Naive thymus-derived CD4-positive, alpha-beta T cell (primary cell): ENCODE results near the gene HOXC11. TPM values are rescaled to one million over a fixed set of nuclear protein-coding genes. Genes with fewer than 3 reads are reported as not detected.
A peak's percentile ranks its signal among the peaks of the same experiment; 100 is the strongest.

Source experiments
- ATAC-seq: fragments of 150-1000 bp; cut with Tn5 transposase; 2 replicates; pipeline ENCODE4 v1.10.0; 2021; ENCODE audit warnings: mild to moderate bottlenecking, moderate library complexity
- CTCF ChIA-PET: fragments of 350-600 bp; sonication (Branson Sonifier 250); formaldehyde crosslinking; loops from one replicate; lab custom pipeline; 2021; ENCODE audit warnings: antibody characterized with exemption; lab: Charles Lee
- POLR2A ChIA-PET: fragments of 350-600 bp; sonication (Branson Sonifier 250); formaldehyde crosslinking; loops from one replicate; lab custom pipeline; 2021; ENCODE audit warnings: antibody characterized with exemption, inconsistent platforms; lab: Charles Lee
- DNase-seq, 9 donors: peaks; one replicate each; pipeline versions ENCODE4 v3.0.0 to v3.0.0-alpha.2; 2020 to 2022; ENCODE audit warnings: mixed read lengths in 1 of 9
- H3K27ac ChIP-seq: one replicate; pipeline ENCODE4 v1.7.0; 2013; ENCODE audit warnings: mild to moderate bottlenecking, low read depth, low read length, moderate library complexity
- H3K27me3 ChIP-seq, 2 donors: one replicate each; pipeline ENCODE4 v1.7.0; 2013; ENCODE audit warnings: low read length in 2 of 2, mild to moderate bottlenecking in 2 of 2, moderate library complexity in 2 of 2; ENCODE audit not compliant: control insufficient read depth in 2 of 2, insufficient read depth in 2 of 2
- H3K36me3 ChIP-seq, 3 experiments: 1 replicate in 2 of 3; 2 replicates in 1 of 3; pipeline ENCODE4 v1.7.0; 2013; ENCODE audit warnings: low read length in 3 of 3, mild to moderate bottlenecking in 3 of 3, moderate library complexity in 1 of 3; ENCODE audit not compliant: insufficient read depth in 3 of 3, control insufficient read depth in 2 of 3
- H3K4me1 ChIP-seq, 2 donors: one replicate each; pipeline ENCODE4 v1.7.0; 2013; ENCODE audit warnings: low read length in 2 of 2, mild to moderate bottlenecking in 2 of 2, moderate library complexity in 1 of 2; ENCODE audit not compliant: control insufficient read depth in 2 of 2, insufficient read depth in 2 of 2
- H3K4me3 ChIP-seq: 2 replicates; pipeline ENCODE4 v1.7.0; 2013; ENCODE audit warnings: mild to moderate bottlenecking, low read length
- H3K9me3 ChIP-seq, 3 experiments: 1 replicate in 2 of 3; 2 replicates in 1 of 3; pipeline ENCODE4 v1.7.0; 2013; ENCODE audit warnings: low read length in 3 of 3; ENCODE audit not compliant: control insufficient read depth in 2 of 3
- H3K27ac Mint-ChIP-seq, 9 donors: one replicate each; pipeline ENCODE4 v1.8.0; 2020 to 2022; ENCODE audit warnings: mixed read lengths in 9 of 9, mild to moderate bottlenecking in 8 of 9, moderate library complexity in 5 of 9, inconsistent platforms in 2 of 9
- H3K27me3 Mint-ChIP-seq, 5 donors: one replicate each; pipeline ENCODE4 v1.8.0; 2021 to 2022; ENCODE audit warnings: mixed read lengths in 5 of 5, mild to moderate bottlenecking in 1 of 5
- H3K36me3 Mint-ChIP-seq, 5 donors: one replicate each; pipeline ENCODE4 v1.8.0; 2020 to 2022; ENCODE audit warnings: mixed read lengths in 5 of 5, mild to moderate bottlenecking in 3 of 5, inconsistent platforms in 1 of 5
- H3K4me1 Mint-ChIP-seq, 7 donors: one replicate each; pipeline ENCODE4 v1.8.0; 2020 to 2022; ENCODE audit warnings: mixed read lengths in 7 of 7, mild to moderate bottlenecking in 3 of 7, inconsistent platforms in 1 of 7
- H3K4me3 Mint-ChIP-seq, 10 donors: one replicate each; pipeline ENCODE4 v1.8.0; 2020 to 2022; ENCODE audit warnings: mild to moderate bottlenecking in 10 of 10, mixed read lengths in 10 of 10, moderate library complexity in 6 of 10, inconsistent platforms in 2 of 10
- H3K9me3 Mint-ChIP-seq, 11 donors: one replicate each; pipeline ENCODE4 v1.8.0; 2020 to 2022; ENCODE audit warnings: mixed read lengths in 11 of 11, mild to moderate bottlenecking in 4 of 11, inconsistent platforms in 1 of 11, moderate library complexity in 1 of 11
- intact Hi-C, 2 donors: fragments of 100-400 bp; cut with micrococcal nuclease; formaldehyde crosslinking; loops; one replicate each; pipeline ENCODE4 v1.15.1; 2023
- polyA plus RNA-seq, 2 donors: library from polyadenylated mRNA; unstranded; fragments of 300-500 nt; fragmentation: Illumina TruSeq; gene quantifications; one replicate each; pipeline ENCODE4 v1.2.3, GENCODE V29; 2021
- total RNA-seq, 6 experiments: library from RNA in 5 of 6; stranded (reverse) in 5 of 6; gene quantifications; 1 replicate in 5 of 6; 2 replicates in 1 of 6; pipeline ENCODE4 v1.2.3 and lab custom pipeline; 2021 to 2026

Gene HOXC11
- total and polyA plus RNA-seq, 7 experiments from 2014 or later, result not detected

DNA sequence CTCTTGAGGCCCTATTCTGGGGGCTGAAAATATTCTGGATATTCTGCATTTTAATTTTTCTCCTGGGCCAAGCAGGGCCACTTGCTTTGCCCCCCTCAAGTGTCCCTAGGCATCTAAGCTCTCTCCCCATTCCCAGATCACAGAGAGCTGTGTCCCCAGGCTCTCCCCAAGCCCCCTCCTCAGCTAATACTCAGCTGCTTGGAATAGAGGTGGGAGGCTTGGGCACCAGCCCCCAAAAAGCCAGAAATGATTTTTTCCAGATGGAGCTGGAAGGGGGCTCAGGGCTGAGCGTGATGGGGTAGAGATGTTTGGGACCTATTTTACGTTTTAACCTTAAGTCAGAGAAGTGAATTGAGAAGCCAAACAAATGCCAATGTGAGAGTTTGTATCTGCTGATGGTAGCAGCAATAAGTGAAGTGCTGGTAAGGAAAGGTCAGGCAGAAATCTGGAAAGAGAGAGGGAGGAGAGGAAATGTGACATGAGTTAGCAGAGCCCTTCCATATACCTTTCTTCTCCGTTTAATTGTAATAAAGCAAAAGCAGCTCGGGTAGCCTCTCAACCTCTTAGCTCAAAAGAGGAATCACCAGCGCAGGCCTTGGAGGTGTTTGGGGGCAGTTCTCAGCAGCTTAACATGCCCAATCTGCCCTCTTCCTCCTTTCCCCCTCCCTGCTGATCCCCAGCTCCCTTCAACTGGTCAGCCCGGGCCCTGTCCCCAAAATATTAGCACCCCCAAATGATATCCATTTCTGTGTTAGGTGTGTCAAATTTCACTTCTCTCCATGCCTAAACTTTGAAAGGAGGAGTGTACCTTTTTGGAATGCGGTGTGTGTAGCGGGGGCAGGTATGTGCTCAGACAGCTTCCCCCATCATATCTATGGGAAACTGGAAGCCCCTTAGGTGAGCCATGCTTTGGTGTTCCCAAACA, 50.3 kb downstream of the HOXC11 start:
- no peak overlapping the region for H3K27ac Mint-ChIP-seq
- H3K27me3 ChIP-seq, result peaks cover 6 to 43% of the 10 kb centered on the region in 2 donors
- peaks cover 0 to 6% of the 10 kb centered on the region in 2 donors for H3K4me1 ChIP-seq
- peaks cover 0 to 3% (median 0%) of the 10 kb centered on the region in 11 donors for H3K9me3 Mint-ChIP-seq
- H3K4me3 ChIP-seq, result no peak overlapping the region
- no peak for ATAC-seq
- no peak overlapping the region for H3K27ac ChIP-seq
- ChIA-PET CTCF (interaction anchor here (2.5 kb wide), 1 partner anchor 9 kb away, joined by 12 read pairs; the partner anchor contains the start of gene HOXC5), POLR2A (no interaction called here)
- intact Hi-C loops, result no loop called here
- H3K4me3 Mint-ChIP-seq, result no peak overlapping the region
- no peaks in the 10 kb centered on the region for H3K36me3 ChIP-seq
- no peaks in the 10 kb centered on the region for H3K36me3 Mint-ChIP-seq
- no peaks in the 10 kb centered on the region for H3K9me3 ChIP-seq
- H3K27me3 Mint-ChIP-seq, result peaks cover 79 to 94% (median 85%) of the 10 kb centered on the region in 5 donors
- no peak for DNase-seq
- H3K4me1 Mint-ChIP-seq, result peaks cover 2 to 16% (median 12%) of the 10 kb centered on the region in 7 donors

DNA sequence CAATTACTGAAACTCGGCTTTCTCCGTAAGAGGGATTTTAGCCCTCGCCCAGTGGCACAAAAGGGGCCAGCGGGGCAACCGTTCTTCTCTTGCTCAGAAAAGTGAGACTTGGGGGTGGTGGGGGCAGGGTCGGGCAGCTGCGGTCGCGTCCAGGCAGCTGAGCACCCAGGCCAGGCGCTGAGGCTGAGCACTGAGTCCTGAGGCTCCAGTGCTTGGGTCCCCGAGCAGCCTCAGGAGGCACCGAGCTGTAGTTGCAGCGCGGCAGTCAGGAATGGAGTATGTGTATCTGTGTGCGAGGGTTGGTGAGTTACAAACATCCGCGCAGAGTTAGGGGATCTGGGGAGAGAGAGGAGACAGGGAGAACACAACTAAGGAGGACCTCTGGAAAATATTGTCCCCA, 51.2 kb downstream of the HOXC11 start:
- peaks cover 0 to 3% (median 0%) of the 10 kb centered on the region in 11 donors for H3K9me3 Mint-ChIP-seq
- H3K27ac Mint-ChIP-seq, result no peak overlapping the region
- ATAC-seq (no peak), DNase-seq (no peak)
- H3K36me3 Mint-ChIP-seq, result no peaks in the 10 kb centered on the region
- H3K4me1 Mint-ChIP-seq, result peaks cover 6 to 18% (median 12%) of the 10 kb centered on the region in 7 donors
- peak overlapping the region in 1 of 10 donors; percentile 21 for H3K4me3 Mint-ChIP-seq
- Histone ChIP-seq H3K9me3 (no peaks in the 10 kb centered on the region), H3K27ac (no peak overlapping the region), H3K27me3 (peaks cover 14 to 52% of the 10 kb centered on the region in 2 donors), H3K36me3 (no peaks in the 10 kb centered on the region), H3K4me3 (no peak overlapping the region), H3K4me1 (peaks cover 0 to 6% of the 10 kb centered on the region in 2 donors)
- ChIA-PET POLR2A (no interaction called here), CTCF (interaction anchor here (2.5 kb wide), 1 partner anchor 8 kb away, joined by 12 read pairs; the partner anchor contains the start of gene HOXC5)
- intact Hi-C loops, result no loop called here
- peaks cover 86 to 99% (median 88%) of the 10 kb centered on the region in 5 donors for H3K27me3 Mint-ChIP-seq

DNA sequence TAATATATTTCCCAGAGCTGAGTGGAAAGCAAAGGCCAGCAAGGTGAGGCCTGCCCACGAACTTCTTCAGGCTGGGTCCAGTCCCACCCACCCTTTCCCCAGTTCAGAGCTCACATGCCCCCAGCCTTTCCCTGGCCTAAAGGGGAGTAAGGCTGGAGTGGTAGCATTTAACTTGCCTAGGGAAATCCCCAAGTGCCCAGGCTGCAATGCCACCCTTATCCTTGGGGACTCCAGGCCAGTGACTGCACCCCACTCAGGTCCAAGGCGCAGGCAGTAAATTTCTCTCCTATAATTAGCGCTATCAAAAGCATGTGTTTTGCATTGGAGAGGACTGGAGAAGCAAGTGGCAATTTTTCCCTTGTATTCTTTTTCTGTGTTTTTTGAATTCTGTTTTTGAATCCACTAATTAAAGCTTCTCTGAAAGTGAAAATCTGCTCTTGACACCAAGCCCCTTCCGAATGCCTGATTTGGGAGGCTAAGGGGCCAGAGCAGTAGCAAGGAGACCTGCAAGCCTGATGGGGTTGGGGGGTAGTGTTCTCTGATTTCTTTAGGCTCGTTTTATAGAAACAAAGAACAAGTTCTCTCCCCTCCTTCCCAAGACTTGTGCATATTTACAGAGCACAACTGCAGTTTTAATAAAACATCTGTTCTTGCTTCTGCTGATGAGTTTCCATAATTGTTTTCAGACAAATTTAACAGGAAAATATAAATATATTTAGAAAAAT, 51.8 kb downstream of the HOXC11 start:
- intact Hi-C loops, result loop anchor here in 1 of 2 donors (5.0 kb wide), 1 partner anchor 37 kb away; the partner anchor contains the start of gene HOXC10
- DNase-seq, result no peak
- Histone ChIP-seq H3K4me3 (no peak overlapping the region), H3K36me3 (no peaks in the 10 kb centered on the region), H3K27me3 (peaks cover 14 to 50% of the 10 kb centered on the region in 2 donors), H3K9me3 (no peaks in the 10 kb centered on the region), H3K4me1 (peaks cover 0 to 6% of the 10 kb centered on the region in 2 donors), H3K27ac (no peak overlapping the region)
- H3K4me1 Mint-ChIP-seq, result peaks cover 9 to 22% (median 16%) of the 10 kb centered on the region in 7 donors
- peaks cover 86 to 98% (median 90%) of the 10 kb centered on the region in 5 donors for H3K27me3 Mint-ChIP-seq
- no peak overlapping the region for H3K4me3 Mint-ChIP-seq
- no peak overlapping the region for H3K27ac Mint-ChIP-seq
- H3K9me3 Mint-ChIP-seq, result peaks cover 0 to 2% (median 0%) of the 10 kb centered on the region in 11 donors
- no peaks in the 10 kb centered on the region for H3K36me3 Mint-ChIP-seq
- ChIA-PET POLR2A (interaction anchor here (1.2 kb wide), 1 partner anchor 8 kb away, joined by 6 read pairs; no protein-coding TSS in a partner anchor), CTCF (interaction anchor here (0.7 to 2.5 kb wide), 2 partner anchors 8 to 19 kb away, joined by 3 to 12 read pairs; partner anchors contain the start of gene HOXC5)
- no peak for ATAC-seq

DNA sequence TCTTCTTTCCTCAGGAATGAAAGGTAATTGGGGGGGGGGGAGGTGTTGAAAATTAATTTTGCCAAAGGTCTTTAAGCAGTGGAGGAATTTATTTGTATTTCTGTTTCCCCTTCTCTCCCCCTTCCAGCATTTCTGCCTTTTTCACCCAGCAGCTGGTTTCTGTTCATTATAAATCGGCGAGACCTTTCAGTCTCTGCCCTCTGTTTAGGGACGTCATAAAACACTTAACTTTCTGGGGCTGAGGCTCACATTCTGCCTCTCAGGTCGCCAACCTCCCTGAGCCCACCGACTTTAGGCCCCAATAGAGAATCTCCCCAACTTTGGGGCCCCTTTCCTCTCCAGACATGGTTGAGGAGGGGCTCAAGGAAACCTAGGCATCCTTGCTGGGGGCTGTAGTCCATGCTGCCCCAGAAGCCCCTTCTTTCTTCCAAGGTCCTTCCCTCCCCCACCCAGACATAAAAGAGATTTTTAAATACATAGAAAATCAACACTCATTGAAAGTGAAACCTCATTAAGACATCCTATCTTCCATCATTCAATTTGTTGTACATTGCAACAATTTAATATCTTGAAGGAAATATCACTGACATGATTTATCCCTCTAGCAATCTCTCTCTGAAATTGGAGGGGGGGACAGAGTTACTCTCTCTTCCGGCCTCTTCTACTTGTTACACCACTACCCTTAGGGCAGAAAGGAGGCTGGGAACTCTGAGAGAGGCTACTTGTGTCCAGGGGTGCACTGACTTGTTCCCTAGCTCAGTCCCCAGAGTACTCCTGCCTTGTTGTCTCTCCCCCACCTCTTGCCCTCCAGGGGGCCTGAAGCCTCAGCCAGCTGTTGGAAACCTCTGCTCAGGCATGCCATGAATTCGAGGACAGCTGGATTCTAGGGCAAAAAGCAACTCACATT, 52.8 kb downstream of the HOXC11 start:
- no peak overlapping the region for H3K27ac Mint-ChIP-seq
- no peak for DNase-seq
- H3K36me3 Mint-ChIP-seq, result no peaks in the 10 kb centered on the region
- peaks cover 86 to 95% (median 89%) of the 10 kb centered on the region in 5 donors for H3K27me3 Mint-ChIP-seq
- H3K9me3 Mint-ChIP-seq, result peaks cover 0 to 2% (median 0%) of the 10 kb centered on the region in 11 donors
- Histone ChIP-seq H3K36me3 (no peaks in the 10 kb centered on the region), H3K27me3 (peaks cover 14 to 53% of the 10 kb centered on the region in 2 donors), H3K4me3 (no peak overlapping the region), H3K9me3 (no peaks in the 10 kb centered on the region), H3K4me1 (peaks cover 0 to 6% of the 10 kb centered on the region in 2 donors), H3K27ac (no peak overlapping the region)
- H3K4me1 Mint-ChIP-seq, result peaks cover 11 to 27% (median 23%) of the 10 kb centered on the region in 7 donors
- H3K4me3 Mint-ChIP-seq, result no peak overlapping the region
- POLR2A ChIA-PET, result interaction anchor here (0.9 to 1.2 kb wide), 2 partner anchors 9 to 32 kb away, joined by 3 to 6 read pairs; no protein-coding TSS in a partner anchor
- CTCF ChIA-PET, result interaction anchor here (0.7 kb wide), 1 partner anchor 20 kb away, joined by 3 read pairs; no protein-coding TSS in a partner anchor
- intact Hi-C loops, result loop anchor here (2.0 to 5.0 kb wide), 2 partner anchors 17 to 38 kb away; partner anchors contain the start of genes HOXC10 (in 1 of the 2) and HOXC8 (in 1 of the 2)
- ATAC-seq, result no peak

DNA sequence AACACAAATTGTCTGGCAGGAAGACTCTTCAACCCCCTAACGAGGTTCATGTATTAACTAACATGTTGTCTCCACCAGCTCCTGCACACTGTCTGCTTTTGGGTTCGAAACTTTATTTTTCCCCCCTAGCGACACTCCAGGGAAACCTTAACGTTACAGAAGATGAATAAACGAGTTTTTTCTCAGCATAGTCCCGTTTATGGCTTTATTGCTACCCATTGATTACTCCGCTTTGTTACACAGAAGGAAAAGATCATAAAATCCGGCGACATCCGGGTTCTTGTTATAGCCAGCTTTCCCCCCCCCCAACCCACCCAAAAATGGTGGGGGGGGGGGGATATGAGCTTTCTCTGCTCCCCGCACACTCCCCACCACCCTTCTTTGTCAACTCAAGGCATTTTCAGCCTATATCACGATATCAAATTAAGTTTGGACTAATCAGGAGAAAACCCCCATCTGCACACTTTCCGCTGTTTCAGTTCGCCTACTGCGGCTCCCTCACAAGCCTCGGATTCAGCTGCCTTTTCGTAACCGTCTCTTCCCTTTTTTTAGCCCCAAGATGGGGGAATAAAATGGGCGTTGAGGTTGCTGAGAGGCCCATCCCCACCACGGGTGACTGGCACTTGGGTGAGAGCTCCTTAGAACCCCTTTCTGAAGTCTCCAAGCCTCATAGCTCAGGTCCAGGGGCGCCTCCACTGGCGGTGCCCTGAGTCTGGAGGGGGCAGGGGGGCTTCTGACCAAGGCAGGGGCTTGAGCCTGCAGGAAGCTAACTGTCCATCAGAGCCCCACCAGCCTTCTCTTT, 53.9 kb downstream of the HOXC11 start:
- peak overlapping the region in 5 of 10 donors; percentile 9 to 41 (median 26) for H3K4me3 Mint-ChIP-seq
- peaks cover 80 to 95% (median 91%) of the 10 kb centered on the region in 5 donors for H3K27me3 Mint-ChIP-seq
- no peak for ATAC-seq
- no peaks in the 10 kb centered on the region for H3K9me3 ChIP-seq
- peaks cover 0 to 6% of the 10 kb centered on the region in 2 donors for H3K4me1 ChIP-seq
- no peak overlapping the region for H3K4me3 ChIP-seq
- intact Hi-C loops, result loop anchor here (2.0 to 5.0 kb wide), 2 partner anchors 18 to 40 kb away; partner anchors contain the start of genes HOXC10 (in 1 of the 2) and HOXC8 (in 1 of the 2)
- POLR2A ChIA-PET, result interaction anchor here (0.6 to 0.9 kb wide), 2 partner anchors 10 to 31 kb away, joined by 3 read pairs; no protein-coding TSS in a partner anchor
- H3K27me3 ChIP-seq, result peaks cover 15 to 63% of the 10 kb centered on the region in 2 donors
- peaks cover 11 to 31% (median 21%) of the 10 kb centered on the region in 7 donors for H3K4me1 Mint-ChIP-seq
- H3K27ac ChIP-seq, result no peak overlapping the region
- CTCF ChIA-PET, result interaction anchor here (1.0 kb wide), 2 partner anchors 165 to 180 kb away, joined by 3 to 4 read pairs; no protein-coding TSS in a partner anchor
- H3K36me3 Mint-ChIP-seq, result no peaks in the 10 kb centered on the region
- H3K9me3 Mint-ChIP-seq, result peaks cover 0 to 2% (median 0%) of the 10 kb centered on the region in 11 donors
- no peak overlapping the region for H3K27ac Mint-ChIP-seq
- DNase-seq, result no peak
- no peaks in the 10 kb centered on the region for H3K36me3 ChIP-seq
